Activated CD4-positive, CD25-positive, alpha-beta regulatory T cell treated with anti-CD3 and anti-CD28 coated beads, Interleukin-2, amount 50 U/mL, for 72 hours (primary cell): ENCODE results near the gene APMAP.

Experiments
- DNase-seq: peaks from one replicate; pipeline ENCODE4 v3.0.0; 2021

Gene APMAP

GRCh38 chr20:24992487-24993205 is at the start of gene APMAP:
TSS of gene APMAP (minus strand) at chr20:24992751. CDS start at chr20:24992688, 63 bp downstream.
- DNase-seq: peak; percentile 97

- DNase-seq: no peak
Measured at GRCh38 chr20:25041813-25042530, 49.4 kb upstream of the APMAP start.

- DNase-seq: no peak
Measured at GRCh38 chr20:25040438-25040831, 47.9 kb upstream of the APMAP start.

- DNase-seq: no peak
Measured at GRCh38 chr20:25039697-25040437, 47.3 kb upstream of the APMAP start.

- no peak for DNase-seq
Measured at GRCh38 chr20:25038591-25039015, 46.1 kb upstream of the APMAP start.

GRCh38 chr20:25038103-25038410 is 45.5 kb upstream of the APMAP start:
- DNase-seq: no peak

- no peak for DNase-seq
Measured at GRCh38 chr20:25037288-25038102, 44.9 kb upstream of the APMAP start.

GRCh38 chr20:25036331-25036936 is 43.9 kb upstream of the APMAP start:
- no peak for DNase-seq

GRCh38 chr20:25035921-25036320 is 43.4 kb upstream of the APMAP start:
- DNase-seq: no peak

GRCh38 chr20:25033924-25034300 is 41.4 kb upstream of the APMAP start:
- no peak for DNase-seq

GRCh38 chr20:25033265-25033923 is 40.8 kb upstream of the APMAP start:
- no peak for DNase-seq

GRCh38 chr20:25032478-25033264 is 40.1 kb upstream of the APMAP start:
- DNase-seq: no peak

GRCh38 chr20:25032065-25032477 is 39.5 kb upstream of the APMAP start:
- no peak for DNase-seq

GRCh38 chr20:25031241-25031640 is 38.7 kb upstream of the APMAP start:
- no peak for DNase-seq

GRCh38 chr20:25030649-25031207 is 38.2 kb upstream of the APMAP start:
- DNase-seq: no peak

- no peak for DNase-seq
Measured at GRCh38 chr20:25030007-25030648, 37.6 kb upstream of the APMAP start.

GRCh38 chr20:25025986-25026605 is 33.5 kb upstream of the APMAP start:
- DNase-seq: no peak

- DNase-seq: no peak
Measured at GRCh38 chr20:25025091-25025861, 32.7 kb upstream of the APMAP start.

GRCh38 chr20:25024171-25024570 is 31.6 kb upstream of the APMAP start:
- no peak for DNase-seq
